ENCODE results near the gene CCDC61.

CCDC61 gene

GRCh38 chr19:45968626-45969025 lies 26.6 kb upstream of the CCDC61 start:
- no peak overlapping the region for H3K4me3 ChIP-seq (ENCODE audit: low read length)
- TF ChIP-seq ZNF274 (IDR thresholded peaks at IDR 0.05; ENCODE audit: low read depth, low read length) = no peak

DNA sequence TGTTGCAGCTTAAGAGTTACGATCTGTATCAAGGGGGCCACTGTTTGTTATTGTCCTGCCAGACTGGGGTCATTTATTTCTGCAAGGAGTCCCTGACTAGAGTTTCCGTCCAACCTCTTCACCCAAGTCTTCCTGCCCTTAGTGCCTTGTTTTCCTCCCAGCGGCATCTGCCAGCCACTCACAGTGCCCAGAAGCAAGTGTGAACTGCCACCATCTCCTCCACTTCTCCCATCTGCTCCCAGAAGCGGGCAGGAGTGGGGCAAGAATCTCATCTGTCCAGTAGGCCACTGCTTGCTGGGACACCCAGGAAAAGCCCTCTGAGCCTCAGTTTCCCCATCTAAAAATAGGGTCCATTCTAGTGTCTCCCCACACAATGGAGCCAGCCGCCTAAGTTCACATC lies 25.6 kb upstream of the CCDC61 start:
- TF ChIP-seq ZNF274 (IDR thresholded peaks at IDR 0.05; ENCODE audit: low read depth, low read length) = no peak
- H3K4me3 ChIP-seq (ENCODE audit: low read length) = no peak overlapping the region

DNA sequence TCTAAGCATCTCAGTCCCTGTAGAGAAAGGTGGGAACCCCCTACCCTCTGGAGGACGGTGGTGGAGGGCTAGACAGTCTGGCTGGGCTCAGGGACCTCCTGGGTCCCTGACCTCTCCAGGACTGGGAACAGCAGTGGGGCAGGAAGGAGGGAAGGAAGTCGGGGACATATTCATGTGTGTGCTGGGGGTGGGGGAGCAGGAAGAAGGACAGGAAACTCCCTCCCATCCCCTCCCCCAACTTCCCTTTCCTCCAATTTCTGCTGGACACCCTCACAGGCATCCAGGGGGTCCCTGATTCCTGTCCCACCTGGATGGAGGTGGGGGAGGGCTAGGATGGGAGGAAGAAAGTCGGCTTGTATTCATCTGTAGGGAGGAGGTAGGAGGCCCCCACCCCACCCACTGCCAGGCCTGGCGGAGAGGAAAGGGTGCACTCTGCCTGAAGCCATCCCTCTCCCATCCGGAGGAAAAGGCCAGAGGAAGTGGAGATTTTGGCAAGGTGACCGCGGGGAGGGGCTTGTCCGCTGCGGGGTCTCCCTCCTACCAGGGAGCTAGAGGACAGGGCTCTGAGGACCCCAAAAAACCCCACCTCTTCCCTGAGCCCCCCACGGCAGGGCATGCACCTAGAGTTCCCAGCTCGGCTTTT lies 23.9 kb upstream of the CCDC61 start:
- TF ChIP-seq ZNF274 (IDR thresholded peaks at IDR 0.05; ENCODE audit: low read depth, low read length) = no peak

DNA sequence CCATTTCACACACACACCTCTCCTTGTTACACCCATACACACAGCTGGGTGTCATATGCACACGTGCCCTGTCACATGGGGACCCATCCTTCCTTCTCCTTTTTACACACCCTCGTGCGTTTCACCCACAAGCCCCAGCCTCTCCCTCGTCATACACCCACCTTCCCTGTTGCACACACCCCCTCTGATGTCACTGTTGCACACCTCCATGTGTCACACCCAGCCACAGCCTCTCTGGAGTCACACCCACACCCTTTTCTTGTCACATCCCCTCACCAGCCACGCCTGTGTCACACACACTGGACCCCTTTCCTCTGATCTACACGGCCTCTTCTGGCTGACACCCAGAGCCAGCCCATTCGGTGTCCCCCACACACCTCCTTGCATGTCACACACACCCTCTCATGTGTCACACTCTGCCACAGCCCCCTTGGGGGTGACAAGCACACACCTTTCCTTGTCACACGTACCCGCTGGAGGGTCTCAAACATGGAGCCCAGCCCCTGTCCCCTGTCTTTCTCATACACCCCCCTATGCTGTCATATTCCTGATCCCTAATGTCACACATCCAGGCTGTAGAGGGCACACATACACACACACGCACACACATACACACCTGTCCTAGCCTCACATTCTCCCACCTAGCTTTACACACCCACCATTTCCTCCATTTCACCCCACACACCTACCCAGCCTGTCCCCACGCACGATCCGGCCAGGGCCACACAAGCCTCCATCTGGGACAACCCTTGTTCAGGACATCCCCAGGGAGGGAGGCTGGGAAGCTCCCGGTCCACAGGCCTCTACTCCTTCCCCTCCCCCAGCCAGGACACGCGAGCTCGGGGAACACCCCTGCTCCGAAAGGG lies 23.0 kb upstream of the CCDC61 start:
- no peak overlapping the region for H3K4me3 ChIP-seq (ENCODE audit: low read length)
- no peak for TF ChIP-seq ZNF274 (IDR thresholded peaks at IDR 0.05; ENCODE audit: low read depth, low read length)

More for the DNA sequence above, 23.9 kb upstream of the CCDC61 start:
- no peak overlapping the region for H3K4me3 ChIP-seq (ENCODE audit: low read length)

GRCh38 chr19:45972947-45973540 lies 22.2 kb upstream of the CCDC61 start:
- TF ChIP-seq ZNF274 (IDR thresholded peaks at IDR 0.05; ENCODE audit: low read depth, low read length) = no peak
- no peak overlapping the region for H3K4me3 ChIP-seq (ENCODE audit: low read length)

- H3K4me3 ChIP-seq (ENCODE audit: low read length) = no peak within 1 kb of the TSS
- TF ChIP-seq ZNF274 (IDR thresholded peaks at IDR 0.05; ENCODE audit: low read depth, low read length) = no peak
Observed at GRCh38 chr19:45973553-45974338, 21.5 kb upstream of the CCDC61 start, which contains the start of gene NOVA2. TSS of gene NOVA2 (minus strand) at chr19:45973865. CDS start at chr19:45973351, 514 bp downstream.

GRCh38 chr19:45975306-45976070 lies 19.8 kb upstream of the CCDC61 start:
- no peak for TF ChIP-seq ZNF274 (IDR thresholded peaks at IDR 0.05; ENCODE audit: low read depth, low read length)
- no peak overlapping the region for H3K4me3 ChIP-seq (ENCODE audit: low read length)

DNA sequence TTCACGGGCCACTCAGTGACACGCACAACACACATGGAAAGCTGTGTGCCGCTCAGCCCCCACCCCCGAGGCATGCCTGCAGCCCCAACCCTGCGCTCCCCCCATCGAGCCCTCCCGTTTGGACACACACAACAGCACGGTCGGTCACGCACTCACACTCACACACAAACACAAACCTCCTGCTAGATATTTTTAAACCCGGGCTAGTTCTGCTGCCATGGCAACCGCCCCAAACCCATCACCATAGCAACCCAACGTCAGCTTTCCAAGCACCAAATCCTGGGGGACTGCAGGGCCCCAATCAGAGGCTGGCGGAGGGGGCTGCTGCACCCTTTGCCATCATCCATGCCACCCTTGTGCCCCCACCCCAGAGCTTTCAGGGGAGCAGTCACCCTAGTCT lies 19.1 kb upstream of the CCDC61 start:
- no peak overlapping the region for H3K4me3 ChIP-seq (ENCODE audit: low read length)
- TF ChIP-seq ZNF274 (IDR thresholded peaks at IDR 0.05; ENCODE audit: low read depth, low read length) = no peak

- TF ChIP-seq ZNF274 (IDR thresholded peaks at IDR 0.05; ENCODE audit: low read depth, low read length) = no peak
Observed at GRCh38 chr19:45978156-45978555, 17.1 kb upstream of the CCDC61 start.

DNA sequence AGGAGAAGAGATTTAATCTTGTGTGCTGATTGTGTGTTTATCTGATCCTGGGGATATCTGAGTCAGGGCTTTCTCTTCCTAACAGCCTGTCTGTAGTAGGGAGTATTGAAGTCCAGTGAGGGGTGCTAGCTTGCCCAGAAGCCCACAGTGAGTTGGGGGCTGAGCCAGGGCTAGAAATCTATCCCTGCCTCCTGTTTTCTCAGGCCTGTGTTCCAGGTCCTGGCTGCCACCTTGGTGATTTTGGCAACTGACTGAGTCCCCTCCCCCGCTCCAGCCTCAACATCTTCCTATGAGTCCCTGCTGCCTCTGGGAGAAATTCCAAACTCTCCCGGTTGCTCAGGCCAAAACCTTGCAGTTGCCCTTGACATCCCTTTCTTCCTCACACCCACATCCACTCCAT lies 13.9 kb upstream of the CCDC61 start:
- TF ChIP-seq ZNF274 (IDR thresholded peaks at IDR 0.05; ENCODE audit: low read depth, low read length) = no peak
- no peak overlapping the region for H3K4me3 ChIP-seq (ENCODE audit: low read length)

More at GRCh38 chr19:45978156-45978555, 17.1 kb upstream of the CCDC61 start:
- no peak overlapping the region for H3K4me3 ChIP-seq (ENCODE audit: low read length)

DNA sequence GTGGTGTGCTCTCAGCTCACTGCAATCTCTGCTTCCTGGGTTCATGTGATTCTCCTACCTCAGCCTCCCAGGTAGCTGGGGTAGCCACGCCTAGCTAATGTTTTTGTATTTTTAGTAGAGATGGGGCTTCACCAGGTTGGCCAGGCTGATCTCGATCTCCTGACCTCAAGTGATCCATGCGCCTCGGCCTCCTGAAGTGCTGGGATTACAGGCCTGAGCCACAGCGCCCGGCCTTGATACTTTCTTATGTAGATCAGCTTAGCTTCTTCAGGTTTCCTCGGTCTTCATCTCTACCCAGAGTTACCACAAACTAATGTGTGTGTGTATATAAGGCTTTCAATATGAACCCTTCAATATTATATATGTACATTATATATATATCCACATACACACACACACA lies 9.9 kb upstream of the CCDC61 start:
- H3K4me3 ChIP-seq (ENCODE audit: low read length) = no peak overlapping the region
- no peak for TF ChIP-seq ZNF274 (IDR thresholded peaks at IDR 0.05; ENCODE audit: low read depth, low read length)

- no peak overlapping the region for H3K4me3 ChIP-seq (ENCODE audit: low read length)
- no peak for TF ChIP-seq ZNF274 (IDR thresholded peaks at IDR 0.05; ENCODE audit: low read depth, low read length)
Observed at GRCh38 chr19:45990113-45990728, 5.0 kb upstream of the CCDC61 start.

DNA sequence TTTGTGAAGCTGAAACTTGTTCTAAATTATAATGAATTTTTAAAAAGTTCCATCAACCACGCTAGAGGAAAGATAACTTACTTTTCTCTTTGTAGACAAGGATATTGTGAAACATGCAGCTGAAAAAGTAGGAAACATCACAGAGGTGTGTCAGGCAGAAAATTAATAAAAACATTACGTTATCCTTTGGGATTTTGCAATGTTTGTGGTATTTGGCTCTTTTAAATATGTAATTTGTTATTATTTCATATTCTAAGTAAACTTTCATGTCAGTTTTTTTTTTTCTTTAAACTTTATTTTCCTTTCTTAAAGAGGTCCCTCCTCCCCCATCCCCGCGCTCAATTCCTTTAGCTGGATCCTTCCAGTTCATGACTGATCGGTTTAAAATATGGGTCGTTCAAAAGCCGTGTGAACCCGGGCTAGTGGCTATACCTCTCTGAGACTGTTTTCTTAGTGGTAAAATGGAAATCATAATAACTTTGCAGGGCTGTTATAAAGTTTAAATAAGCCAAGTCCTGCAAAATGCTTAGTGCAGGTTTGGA lies 740 bp upstream of the CCDC61 start:
- no peak for TF ChIP-seq ZNF274 (IDR thresholded peaks at IDR 0.05; ENCODE audit: low read depth, low read length)
- H3K4me3 ChIP-seq (ENCODE audit: low read length) = peak overlapping the region; percentile 71

All from GM08714 (cell line).